T-cell (primary cell): ENCODE data around the gene AREG. TPM values are rescaled to one million over a fixed set of nuclear protein-coding genes. Genes with fewer than 3 reads are reported as not detected.

ENCODE experiments used
- ATAC-seq, 4 experiments: fragments of 200-7000 bp in 3 of 4; fragments of 150-1000 bp in 1 of 4; cut with Tn5 transposase; replicated peaks in 1 of 4; 1 replicate in 3 of 4; 2 replicates in 1 of 4; pipeline ENCODE4 v1.10.0; 2021; ENCODE audit warnings: moderate library complexity in 3 of 4, mild to moderate bottlenecking in 2 of 4, moderate number of reproducible peaks in 1 of 4
- CTCF ChIA-PET, 2 donors: fragments of 300-600 bp; sonication (Branson Sonifier 250); formaldehyde crosslinking; loops; one replicate each; lab custom pipeline; 2022; ENCODE audit warnings: antibody characterized with exemption in 2 of 2; lab: Charles Lee
- POLR2A ChIA-PET, 2 donors: fragments of 300-600 bp; sonication (Branson Sonifier 250); formaldehyde crosslinking; loops; one replicate each; lab custom pipeline; 2022; ENCODE audit warnings: antibody characterized with exemption in 2 of 2; lab: Charles Lee
- DNase-seq, 35 experiments: peaks; one replicate each; pipeline versions ENCODE4 v3.0.0 to v3.0.0-alpha.2; 2013 to 2023
- H3K27ac ChIP-seq: one replicate; pipeline ENCODE4 v1.5.1; 2013; ENCODE audit warnings: low read length
- H3K27me3 ChIP-seq, 2 experiments: replicated peaks in 1 of 2; 1 replicate in 1 of 2; 2 replicates in 1 of 2; pipeline versions ENCODE4 v1.6.1 to v1.7.0; 2013; ENCODE audit warnings: low read length in 1 of 2, mixed read lengths in 1 of 2; ENCODE audit not compliant: control insufficient read depth in 2 of 2, insufficient read depth in 2 of 2; ENCODE audit errors: extremely low read depth in 1 of 2
- H3K36me3 ChIP-seq, 2 donors: 1 replicate in 1 of 2; 2 replicates in 1 of 2; pipeline versions ENCODE4 v1.6.1 to v1.7.0; 2013; ENCODE audit warnings: low read length in 1 of 2; ENCODE audit not compliant: control insufficient read depth in 2 of 2, insufficient read depth in 1 of 2; ENCODE audit errors: extremely low read depth in 1 of 2
- H3K4me1 ChIP-seq, 2 experiments: 1 replicate in 1 of 2; 2 replicates in 1 of 2; pipeline versions ENCODE4 v1.6.1 to v1.7.0; 2013; ENCODE audit warnings: low read length in 2 of 2, mixed read lengths in 1 of 2; ENCODE audit not compliant: insufficient read depth in 2 of 2, control insufficient read depth in 1 of 2; ENCODE audit errors: extremely low read depth in 1 of 2
- H3K4me3 ChIP-seq, 2 donors: 1 replicate in 1 of 2; 2 replicates in 1 of 2; pipeline versions ENCODE4 v1.5.1 to v1.7.0; 2013; ENCODE audit warnings: mild to moderate bottlenecking in 2 of 2, low read length in 1 of 2, moderate library complexity in 1 of 2; ENCODE audit not compliant: control insufficient read depth in 1 of 2; ENCODE audit errors: extremely low read depth in 1 of 2
- H3K9me3 ChIP-seq: 2 replicates; pipeline ENCODE4 v1.7.0; 2013
- H3K27ac Mint-ChIP-seq, 2 donors: one replicate each; pipeline ENCODE4 v1.8.0; 2020 to 2021; ENCODE audit warnings: mild to moderate bottlenecking in 2 of 2, mixed read lengths in 2 of 2
- H3K27me3 Mint-ChIP-seq, 2 donors: one replicate each; pipeline ENCODE4 v1.8.0; 2021 to 2022; ENCODE audit warnings: mixed read lengths in 2 of 2
- H3K36me3 Mint-ChIP-seq: one replicate; pipeline ENCODE4 v1.8.0; 2021; ENCODE audit warnings: mixed read lengths
- H3K4me1 Mint-ChIP-seq, 3 donors: one replicate each; pipeline ENCODE4 v1.8.0; 2020 to 2022; ENCODE audit warnings: mixed read lengths in 3 of 3, mild to moderate bottlenecking in 1 of 3
- H3K4me3 Mint-ChIP-seq, 3 donors: one replicate each; pipeline ENCODE4 v1.8.0; 2020 to 2022; ENCODE audit warnings: mild to moderate bottlenecking in 3 of 3, mixed read lengths in 3 of 3, moderate library complexity in 3 of 3
- H3K9me3 Mint-ChIP-seq, 3 donors: one replicate each; pipeline ENCODE4 v1.8.0; 2020 to 2022; ENCODE audit warnings: mixed read lengths in 3 of 3
- WGBS: methylation state at CpG from one replicate; pipeline ENCODE4 v1.1.5; 2013; ENCODE audit warnings: missing lambda C conversion rate; ENCODE audit not compliant: insufficient coverage; 5-methylcytosine and 5-hydroxymethylcytosine counted together
- total RNA-seq, 35 experiments: library from RNA in 6 of 35; stranded (reverse) in 6 of 35; fragments of 120-200 nt in 1 of 35; gene quantifications; one replicate each; pipeline versions ENCODE4 v1.2.1 to v1.2.4 and lab custom pipeline; 2013 to 2026

The AREG gene
- total RNA-seq, 5 donors from 2014 or later (not counting 1 experiment from before 2014, with no cell fraction given) = 0.54 to 29.4 (median 1.1) TPM

DNA sequence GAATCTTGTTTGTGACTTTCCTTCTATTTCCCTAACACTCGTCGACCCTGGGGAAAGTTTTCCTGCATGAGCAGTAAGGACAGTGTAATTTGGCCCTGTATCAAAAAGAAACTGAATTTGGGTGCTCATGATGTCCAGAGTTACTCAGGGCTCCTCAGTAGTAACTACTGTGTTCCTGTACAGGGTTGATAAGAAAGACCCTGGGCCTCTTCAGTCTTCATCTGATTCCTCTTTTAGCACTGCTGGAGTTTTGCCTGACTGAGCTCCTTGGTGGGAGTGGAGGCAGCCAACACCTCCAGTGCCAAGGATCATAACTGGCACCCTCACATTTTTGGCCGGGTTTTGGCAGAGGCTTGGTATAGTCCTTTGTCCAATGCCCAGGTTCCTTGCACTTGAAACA, 7.1 kb upstream of the AREG start:
- POLR2A ChIA-PET = no interaction called here

DNA sequence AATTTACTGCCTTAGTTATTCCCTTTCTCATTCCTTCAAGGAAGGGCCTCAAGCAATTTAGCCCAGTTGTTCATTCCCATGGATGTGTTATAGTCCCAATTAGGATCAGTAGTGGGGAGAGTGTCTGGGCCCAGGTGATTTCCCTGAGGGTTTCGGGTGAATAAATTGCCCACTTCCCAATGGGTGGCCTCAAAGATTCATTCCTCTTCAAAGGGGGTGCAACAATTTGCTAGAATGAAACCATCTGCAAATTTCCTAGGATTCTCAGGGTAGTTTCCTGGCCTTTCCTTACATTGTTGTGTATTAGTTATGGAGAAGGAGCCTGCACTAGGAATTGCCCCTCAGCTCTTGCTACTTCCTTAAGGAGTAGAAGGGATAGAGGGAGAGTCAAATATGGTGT, 6.3 kb upstream of the AREG start:
- H3K36me3 ChIP-seq = no peaks in the 10 kb centered on the region
- peaks cover 2 to 12% of the 10 kb centered on the region in 2 donors for H3K27me3 Mint-ChIP-seq
- no peaks in the 10 kb centered on the region for H3K9me3 ChIP-seq
- H3K27ac Mint-ChIP-seq = no peak overlapping the region
- H3K4me3 ChIP-seq = no peak overlapping the region
- ATAC-seq = no peak
- CTCF ChIA-PET = no interaction called here
- H3K27me3 ChIP-seq = no peaks in the 10 kb centered on the region
- H3K4me1 ChIP-seq = no peaks in the 10 kb centered on the region
- WGBS = no CpG with 5 or more reads among the region's 1 CpG
- H3K4me3 Mint-ChIP-seq = no peak overlapping the region
- POLR2A ChIA-PET = no interaction called here
- no peaks in the 10 kb centered on the region for H3K4me1 Mint-ChIP-seq
- no peaks in the 10 kb centered on the region for H3K36me3 Mint-ChIP-seq
- H3K9me3 Mint-ChIP-seq = no peaks in the 10 kb centered on the region
- H3K27ac ChIP-seq = no peak overlapping the region
- no peak for DNase-seq

More for the DNA sequence above, 7.1 kb upstream of the AREG start:
- H3K4me1 Mint-ChIP-seq = no peaks in the 10 kb centered on the region
- Histone ChIP-seq H3K27ac (no peak overlapping the region), H3K4me3 (no peak overlapping the region), H3K36me3 (no peaks in the 10 kb centered on the region), H3K4me1 (no peaks in the 10 kb centered on the region), H3K9me3 (no peaks in the 10 kb centered on the region), H3K27me3 (no peaks in the 10 kb centered on the region)
- H3K4me3 Mint-ChIP-seq = no peak overlapping the region
- CTCF ChIA-PET = no interaction called here
- no peak overlapping the region for H3K27ac Mint-ChIP-seq
- H3K27me3 Mint-ChIP-seq = peaks cover 2 to 12% of the 10 kb centered on the region in 2 donors
- WGBS = 100% methylated on average over 1 of the region's 3 CpGs
- H3K36me3 Mint-ChIP-seq = no peaks in the 10 kb centered on the region
- ATAC-seq (no peak), DNase-seq (no peak)
- no peaks in the 10 kb centered on the region for H3K9me3 Mint-ChIP-seq

DNA sequence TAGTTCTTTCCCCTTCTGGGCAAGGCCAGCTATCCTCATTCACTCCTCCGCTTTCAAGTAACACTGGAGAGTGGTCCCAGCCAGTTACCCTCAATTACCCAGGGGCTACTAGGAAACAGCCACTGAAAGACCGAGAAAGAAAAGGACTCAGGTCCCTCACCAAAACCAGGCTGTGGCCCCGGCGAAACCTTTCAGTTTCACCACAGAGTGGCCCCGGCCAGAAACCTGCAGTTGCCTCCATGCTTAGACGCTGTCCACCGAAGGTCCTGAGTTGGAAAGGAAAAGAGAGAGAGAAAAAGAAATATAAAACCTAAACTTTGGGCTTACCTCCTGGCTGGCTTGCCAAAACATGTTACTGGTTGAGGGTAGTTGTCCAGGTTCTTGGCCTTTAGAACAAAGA, 5.0 kb upstream of the AREG start:
- CTCF ChIA-PET = no interaction called here
- peaks cover 2 to 4% of the 10 kb centered on the region in 2 donors for H3K27me3 Mint-ChIP-seq
- DNase-seq (no peak), ATAC-seq (no peak)
- H3K27ac Mint-ChIP-seq = no peak overlapping the region
- no peaks in the 10 kb centered on the region for H3K27me3 ChIP-seq
- 100% methylated on average over 1 of the region's 7 CpGs for WGBS
- no peaks in the 10 kb centered on the region for H3K9me3 Mint-ChIP-seq
- no peaks in the 10 kb centered on the region for H3K36me3 Mint-ChIP-seq
- H3K9me3 ChIP-seq = no peaks in the 10 kb centered on the region
- no peak overlapping the region for H3K27ac ChIP-seq
- no peak overlapping the region for H3K4me3 Mint-ChIP-seq
- H3K36me3 ChIP-seq = no peaks in the 10 kb centered on the region
- H3K4me1 ChIP-seq = peaks cover 0 to 5% of the 10 kb centered on the region in 2 experiments
- peaks cover 7 to 8% (median 8%) of the 10 kb centered on the region in 3 donors for H3K4me1 Mint-ChIP-seq
- POLR2A ChIA-PET = no interaction called here
- no peak overlapping the region for H3K4me3 ChIP-seq

DNA sequence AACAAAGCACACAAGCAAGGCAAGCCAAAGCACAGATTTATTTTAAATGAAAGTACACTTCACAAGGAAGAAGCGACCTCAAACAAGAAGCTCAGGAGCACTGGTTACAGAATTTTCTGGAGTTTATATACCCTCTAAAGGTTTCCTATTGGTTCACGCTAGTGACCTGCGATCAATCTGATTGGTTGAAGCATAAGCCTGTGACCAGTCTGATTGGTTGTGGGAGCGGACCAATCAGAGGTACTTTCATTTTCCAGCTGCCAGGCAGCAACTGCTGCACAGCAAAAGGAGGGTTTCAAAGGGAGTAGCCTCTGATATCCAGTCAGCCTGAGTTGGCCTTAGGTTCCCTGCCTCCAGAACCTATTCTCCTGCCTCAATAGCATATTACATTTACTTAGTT, 4.6 kb upstream of the AREG start:
- no peak overlapping the region for H3K27ac ChIP-seq
- H3K4me1 Mint-ChIP-seq = peaks cover 10 to 12% (median 11%) of the 10 kb centered on the region in 3 donors
- no peaks in the 10 kb centered on the region for H3K27me3 ChIP-seq
- H3K9me3 ChIP-seq = no peaks in the 10 kb centered on the region
- H3K4me1 ChIP-seq = peaks cover 0 to 8% of the 10 kb centered on the region in 2 experiments
- no peak for ATAC-seq
- no peaks in the 10 kb centered on the region for H3K9me3 Mint-ChIP-seq
- no peak overlapping the region for H3K4me3 Mint-ChIP-seq
- no peaks in the 10 kb centered on the region for H3K36me3 Mint-ChIP-seq
- ChIA-PET CTCF (no interaction called here), POLR2A (no interaction called here)
- no peaks in the 10 kb centered on the region for H3K36me3 ChIP-seq
- no peak overlapping the region for H3K4me3 ChIP-seq
- H3K27ac Mint-ChIP-seq = no peak overlapping the region
- WGBS = 85% methylated on average over 3 of the region's 4 CpGs
- DNase-seq = no peak
- peaks cover 1 to 4% of the 10 kb centered on the region in 2 donors for H3K27me3 Mint-ChIP-seq

DNA sequence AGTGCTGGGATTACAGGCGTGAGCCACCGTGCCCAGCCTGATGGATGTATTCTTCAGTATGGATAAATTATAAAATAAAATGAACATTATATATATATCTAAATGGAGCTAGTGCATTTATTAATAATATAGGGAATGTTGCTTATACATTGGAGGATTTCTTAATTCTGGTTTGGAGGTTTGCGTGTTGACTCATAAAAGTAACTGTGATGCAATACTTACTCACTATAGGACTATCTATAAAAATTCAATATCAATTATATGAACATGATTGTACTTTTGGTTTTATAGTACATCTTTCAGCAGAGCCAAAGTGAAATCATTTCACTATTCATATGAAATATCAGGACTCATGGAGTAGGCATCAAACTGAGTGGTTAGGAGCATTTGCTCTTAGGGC, 3.2 kb upstream of the AREG start:
- Histone ChIP-seq H3K9me3 (no peaks in the 10 kb centered on the region), H3K4me1 (peaks cover 0 to 11% of the 10 kb centered on the region in 2 experiments), H3K36me3 (no peaks in the 10 kb centered on the region), H3K27me3 (no peaks in the 10 kb centered on the region), H3K27ac (no peak overlapping the region), H3K4me3 (no peak overlapping the region)
- Mint-ChIP-seq H3K27me3 (peaks cover 0 to 4% of the 10 kb centered on the region in 2 donors), H3K4me1 (peaks cover 14 to 17% (median 14%) of the 10 kb centered on the region in 3 donors), H3K27ac (no peak overlapping the region), H3K4me3 (no peak overlapping the region), H3K9me3 (no peaks in the 10 kb centered on the region), H3K36me3 (no peaks in the 10 kb centered on the region)
- ATAC-seq = no peak
- no CpG with 5 or more reads among the region's 3 CpGs for WGBS
- DNase-seq = no peak
- POLR2A ChIA-PET = no interaction called here
- CTCF ChIA-PET = interaction anchor here in 1 of 2 donors (1.0 kb wide), 1 partner anchor 14 kb away, joined by 3 read pairs; no protein-coding TSS in a partner anchor

DNA sequence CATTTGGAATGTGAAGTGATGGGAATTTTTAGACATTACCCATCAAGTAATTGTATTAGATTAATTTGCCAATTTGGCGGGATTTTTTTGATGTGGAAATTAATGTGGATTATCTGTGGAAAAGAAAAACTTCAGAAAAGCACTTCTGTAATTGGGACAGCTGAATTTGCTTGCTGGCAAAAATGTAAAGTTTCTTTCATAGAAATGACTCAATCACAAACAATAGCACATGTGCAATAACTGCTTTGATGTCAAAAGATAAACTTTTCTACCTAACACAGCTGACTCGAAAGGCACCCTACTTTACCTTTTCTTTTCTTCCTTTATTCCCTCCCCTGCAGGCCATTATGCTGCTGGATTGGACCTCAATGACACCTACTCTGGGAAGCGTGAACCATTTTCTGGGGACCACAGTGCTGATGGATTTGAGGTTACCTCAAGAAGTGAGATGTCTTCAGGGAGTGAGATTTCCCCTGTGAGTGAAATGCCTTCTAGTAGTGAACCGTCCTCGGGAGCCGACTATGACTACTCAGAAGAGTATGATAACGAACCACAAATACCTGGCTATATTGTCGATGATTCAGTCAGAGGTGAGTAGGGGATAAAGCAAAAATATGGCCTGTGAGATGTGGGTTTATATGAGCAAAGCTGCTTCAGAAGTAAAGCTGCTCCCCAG, 1.4 kb downstream of the AREG start:
- CTCF ChIA-PET = interaction anchor here in 1 of 2 donors (1.0 kb wide), 1 partner anchor 61 kb away, joined by 3 read pairs; no protein-coding TSS in a partner anchor
- Mint-ChIP-seq H3K4me1 (peaks cover 14 to 17% (median 14%) of the 10 kb centered on the region in 3 donors), H3K4me3 (peak overlapping the region in 2 of 3 donors; percentile 12 to 37)

More for the DNA sequence above, 1.4 kb downstream of the AREG start:
- POLR2A ChIA-PET = interaction anchor here (0.9 to 1.3 kb wide), 3 partner anchors 28 to 228 kb away, joined by 4 to 5 read pairs (median 4); no protein-coding TSS in a partner anchor
- Histone ChIP-seq H3K4me3 (no peak overlapping the region), H3K27me3 (peaks cover 0 to 4% of the 10 kb centered on the region in 2 experiments), H3K36me3 (no peaks in the 10 kb centered on the region), H3K4me1 (peaks cover 0 to 11% of the 10 kb centered on the region in 2 experiments), H3K9me3 (no peaks in the 10 kb centered on the region), H3K27ac (no peak overlapping the region)
- DNase-seq = no peak
- ATAC-seq = no peak
- Mint-ChIP-seq H3K36me3 (peaks cover 9% of the 10 kb centered on the region), H3K27me3 (no peaks in the 10 kb centered on the region), H3K9me3 (no peaks in the 10 kb centered on the region), H3K27ac (no peak overlapping the region)
- WGBS = 100% methylated on average over 2 of the region's 8 CpGs
